ENCODE measurements around the gene ATG4A. TPM values are rescaled to one million over a fixed set of nuclear protein-coding genes. Genes with fewer than 3 reads are reported as not detected.

Gene ATG4A
- total and polyA plus RNA-seq, 9 of the 15 experiments (the other 6 are each of a cell fraction or from before 2014, with no cell fraction given), result 7.3 to 24.5 (median 16.6) TPM

- TF ChIP-seq, protein P1, sequence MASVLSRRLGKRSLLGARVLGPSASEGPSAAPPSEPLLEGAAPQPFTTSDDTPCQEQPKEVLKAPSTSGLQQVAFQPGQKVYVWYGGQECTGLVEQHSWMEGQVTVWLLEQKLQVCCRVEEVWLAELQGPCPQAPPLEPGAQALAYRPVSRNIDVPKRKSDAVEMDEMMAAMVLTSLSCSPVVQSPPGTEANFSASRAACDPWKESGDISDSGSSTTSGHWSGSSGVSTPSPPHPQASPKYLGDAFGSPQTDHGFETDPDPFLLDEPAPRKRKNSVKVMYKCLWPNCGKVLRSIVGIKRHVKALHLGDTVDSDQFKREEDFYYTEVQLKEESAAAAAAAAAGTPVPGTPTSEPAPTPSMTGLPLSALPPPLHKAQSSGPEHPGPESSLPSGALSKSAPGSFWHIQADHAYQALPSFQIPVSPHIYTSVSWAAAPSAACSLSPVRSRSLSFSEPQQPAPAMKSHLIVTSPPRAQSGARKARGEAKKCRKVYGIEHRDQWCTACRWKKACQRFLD (CRISPR knock-in tag; IDR thresholded peaks at IDR 0.05), result peak; percentile 77
- TF ChIP-seq ETV5 (CRISPR knock-in tag; IDR thresholded peaks at IDR 0.05; ENCODE audit: low read depth), result peak; percentile 42; the same call in 1 of the 2 replicates
- TF ChIP-seq, protein P2, sequence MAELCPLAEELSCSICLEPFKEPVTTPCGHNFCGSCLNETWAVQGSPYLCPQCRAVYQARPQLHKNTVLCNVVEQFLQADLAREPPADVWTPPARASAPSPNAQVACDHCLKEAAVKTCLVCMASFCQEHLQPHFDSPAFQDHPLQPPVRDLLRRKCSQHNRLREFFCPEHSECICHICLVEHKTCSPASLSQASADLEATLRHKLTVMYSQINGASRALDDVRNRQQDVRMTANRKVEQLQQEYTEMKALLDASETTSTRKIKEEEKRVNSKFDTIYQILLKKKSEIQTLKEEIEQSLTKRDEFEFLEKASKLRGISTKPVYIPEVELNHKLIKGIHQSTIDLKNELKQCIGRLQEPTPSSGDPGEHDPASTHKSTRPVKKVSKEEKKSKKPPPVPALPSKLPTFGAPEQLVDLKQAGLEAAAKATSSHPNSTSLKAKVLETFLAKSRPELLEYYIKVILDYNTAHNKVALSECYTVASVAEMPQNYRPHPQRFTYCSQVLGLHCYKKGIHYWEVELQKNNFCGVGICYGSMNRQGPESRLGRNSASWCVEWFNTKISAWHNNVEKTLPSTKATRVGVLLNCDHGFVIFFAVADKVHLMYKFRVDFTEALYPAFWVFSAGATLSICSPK (IDR thresholded peaks at IDR 0.05; ENCODE audit: borderline replicate concordance), result no peak
- no peak for TF ChIP-seq ZNF224 (CRISPR knock-in tag; IDR thresholded peaks at IDR 0.05)
- no peak for TF ChIP-seq MAFG (tag; conservative IDR thresholded peaks at IDR 0.05)
- TF ChIP-seq, protein P3, sequence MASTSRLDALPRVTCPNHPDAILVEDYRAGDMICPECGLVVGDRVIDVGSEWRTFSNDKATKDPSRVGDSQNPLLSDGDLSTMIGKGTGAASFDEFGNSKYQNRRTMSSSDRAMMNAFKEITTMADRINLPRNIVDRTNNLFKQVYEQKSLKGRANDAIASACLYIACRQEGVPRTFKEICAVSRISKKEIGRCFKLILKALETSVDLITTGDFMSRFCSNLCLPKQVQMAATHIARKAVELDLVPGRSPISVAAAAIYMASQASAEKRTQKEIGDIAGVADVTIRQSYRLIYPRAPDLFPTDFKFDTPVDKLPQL (IDR thresholded peaks at IDR 0.05; ENCODE audit: extremely low read depth, insufficient read length), result no peak
- TF ChIP-seq ZBED1 (IDR thresholded peaks at IDR 0.05), result peak; percentile 62; the same call in 1 of the 2 replicates
- peak; percentile 60; the same call in 1 of the 2 replicates for TF ChIP-seq ZNF197 (CRISPR knock-in tag; IDR thresholded peaks at IDR 0.05; ENCODE audit: low read depth)
- TF ChIP-seq ZBTB8A (IDR thresholded peaks at IDR 0.05; ENCODE audit: partially characterized antibody), result no peak
- TF ChIP-seq, protein P4, sequence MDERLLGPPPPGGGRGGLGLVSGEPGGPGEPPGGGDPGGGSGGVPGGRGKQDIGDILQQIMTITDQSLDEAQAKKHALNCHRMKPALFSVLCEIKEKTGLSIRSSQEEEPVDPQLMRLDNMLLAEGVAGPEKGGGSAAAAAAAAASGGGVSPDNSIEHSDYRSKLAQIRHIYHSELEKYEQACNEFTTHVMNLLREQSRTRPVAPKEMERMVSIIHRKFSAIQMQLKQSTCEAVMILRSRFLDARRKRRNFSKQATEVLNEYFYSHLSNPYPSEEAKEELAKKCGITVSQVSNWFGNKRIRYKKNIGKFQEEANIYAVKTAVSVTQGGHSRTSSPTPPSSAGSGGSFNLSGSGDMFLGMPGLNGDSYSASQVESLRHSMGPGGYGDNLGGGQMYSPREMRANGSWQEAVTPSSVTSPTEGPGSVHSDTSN (CRISPR knock-in tag; IDR thresholded peaks at IDR 0.05; ENCODE audit: low read depth), result no peak
- TF ChIP-seq, protein P4 (tag; conservative IDR thresholded peaks at IDR 0.05; ENCODE audit: low read depth), result peak; percentile 70
- TF ChIP-seq TAF7 (tag; IDR thresholded peaks at IDR 0.05), result no peak
- no peak for TF ChIP-seq RBM17 (IDR thresholded peaks at IDR 0.05; ENCODE audit: borderline replicate concordance, low read depth, low read length)
- TF ChIP-seq HMBOX1 (IDR thresholded peaks at IDR 0.05), result no peak
- no peak for TF ChIP-seq TEAD2 (tag; IDR thresholded peaks at IDR 0.05)
- peak; percentile 87 for TF ChIP-seq POLR2A (conservative IDR thresholded peaks at IDR 0.05)
- TF ChIP-seq ZNF445 (CRISPR knock-in tag; IDR thresholded peaks at IDR 0.05; ENCODE audit: low read depth), result no peak
Observed at GRCh38 chrX:108091264-108091877, at the start of gene ATG4A, which contains the start of gene PSMD10 (continued).

Measured in K562 (cell line).